Brain pericyte (primary cell): ENCODE measurements around the gene PTPN14.

Source experiments
- DNase-seq: peaks from one replicate; pipeline ENCODE4 v3.0.0-alpha.2; 2012; ENCODE audit warnings: low read depth, low spot score

PTPN14 gene

DNA sequence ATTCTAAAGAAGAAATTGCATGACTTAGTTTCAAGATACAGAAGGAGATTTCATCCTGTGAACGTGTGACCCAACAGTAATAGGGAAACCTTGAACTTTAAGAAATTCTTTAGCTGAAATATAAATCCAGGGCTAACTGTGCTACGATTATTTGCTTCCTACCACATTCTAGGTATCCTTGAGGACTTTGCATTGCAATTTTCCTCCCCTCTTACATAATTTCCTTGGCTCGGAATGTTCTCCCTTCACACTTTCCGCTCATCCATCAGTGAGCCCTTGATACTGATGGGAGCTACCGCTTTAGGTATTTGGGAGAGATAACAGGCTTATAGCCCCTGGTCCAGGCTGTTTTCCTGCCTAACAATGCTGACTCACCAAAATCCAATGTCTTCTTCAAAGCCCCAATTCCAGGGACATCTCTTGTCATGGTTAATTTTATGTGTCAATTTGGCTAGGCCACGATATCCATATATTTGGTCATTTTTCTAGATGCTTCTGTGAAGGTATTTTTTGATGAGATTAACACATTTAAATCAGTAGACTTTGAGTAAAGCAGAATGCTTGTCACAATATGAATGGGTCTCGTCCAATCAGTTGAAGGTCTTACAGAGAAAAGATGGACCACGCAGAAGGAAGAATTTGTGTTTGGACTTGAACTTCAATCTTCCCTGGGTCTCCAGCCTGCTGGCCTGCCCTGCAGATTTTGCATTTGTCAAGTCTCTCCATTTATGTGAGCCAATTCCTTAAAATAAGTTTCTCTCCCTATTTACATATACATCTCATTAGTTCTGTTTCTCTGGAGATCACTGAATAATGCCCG lies 121.2 kb downstream of the PTPN14 start:
- no peak for DNase-seq

DNA sequence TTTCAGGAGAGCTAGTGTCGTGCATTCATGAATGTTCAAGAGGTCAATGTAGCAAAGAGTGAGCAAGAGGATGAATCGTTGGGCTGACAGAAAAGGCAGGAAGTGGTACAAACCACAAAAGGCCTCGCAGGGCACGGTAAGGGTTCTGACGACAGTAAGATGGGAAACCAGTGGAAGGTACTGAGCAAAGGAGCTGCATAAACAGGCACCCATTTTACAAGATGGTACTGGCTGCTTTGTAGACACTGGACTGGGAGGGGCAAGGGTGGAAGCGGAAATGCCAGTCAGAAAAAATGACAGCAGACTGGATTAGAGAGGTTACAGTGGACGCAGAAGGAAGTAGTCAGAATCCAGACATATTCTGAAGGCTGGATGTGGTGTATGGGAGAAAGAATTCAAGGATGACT lies 123.5 kb downstream of the PTPN14 start:
- peak; percentile 63 for DNase-seq

DNA sequence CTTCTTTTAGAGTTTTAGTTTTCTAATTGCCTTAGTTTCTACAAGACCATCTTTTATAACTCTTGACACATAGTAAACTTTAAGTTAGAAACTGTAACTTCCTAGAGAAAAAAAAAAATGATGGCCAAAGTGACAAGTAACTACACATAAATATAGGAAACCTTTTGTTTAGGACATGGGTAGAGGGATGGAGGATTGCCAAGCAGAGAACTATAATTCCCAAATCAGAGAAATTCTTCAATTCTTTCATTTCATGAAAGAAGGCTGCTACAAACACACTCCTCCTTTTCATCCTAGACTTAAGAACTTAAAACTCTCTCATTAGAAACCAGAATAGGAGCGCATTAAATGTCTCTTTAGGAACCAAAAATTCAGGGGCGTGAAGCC lies 125.0 kb downstream of the PTPN14 start:
- DNase-seq: no peak

- DNase-seq: no peak
Observed at GRCh38 chr1:214425716-214426425, 125.5 kb downstream of the PTPN14 start.

DNA sequence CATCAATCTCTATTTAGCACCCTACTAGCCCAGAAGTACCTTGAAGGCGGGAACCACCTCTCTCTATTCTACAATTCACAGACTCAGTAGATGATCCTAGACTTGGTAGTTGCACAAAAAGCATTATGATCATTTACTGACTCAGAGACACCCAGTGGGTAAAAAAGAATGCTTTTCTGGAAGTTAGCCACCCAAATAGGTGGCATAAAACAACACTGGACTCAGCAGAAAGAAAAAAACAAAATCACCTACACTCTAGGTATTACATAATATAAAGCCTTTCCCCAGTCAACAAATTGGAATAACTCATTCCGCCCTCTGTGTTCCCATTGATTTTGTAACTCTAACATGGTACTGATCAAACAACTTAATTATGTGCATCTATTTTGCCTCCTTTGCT lies 126.3 kb downstream of the PTPN14 start:
- DNase-seq: no peak

- DNase-seq: no peak
Observed at GRCh38 chr1:214423045-214423444, 128.4 kb downstream of the PTPN14 start.

- DNase-seq: no peak
Observed at GRCh38 chr1:214422137-214422671, 129.2 kb downstream of the PTPN14 start.

- no peak for DNase-seq
Observed at GRCh38 chr1:214420833-214421232, 130.6 kb downstream of the PTPN14 start.

DNA sequence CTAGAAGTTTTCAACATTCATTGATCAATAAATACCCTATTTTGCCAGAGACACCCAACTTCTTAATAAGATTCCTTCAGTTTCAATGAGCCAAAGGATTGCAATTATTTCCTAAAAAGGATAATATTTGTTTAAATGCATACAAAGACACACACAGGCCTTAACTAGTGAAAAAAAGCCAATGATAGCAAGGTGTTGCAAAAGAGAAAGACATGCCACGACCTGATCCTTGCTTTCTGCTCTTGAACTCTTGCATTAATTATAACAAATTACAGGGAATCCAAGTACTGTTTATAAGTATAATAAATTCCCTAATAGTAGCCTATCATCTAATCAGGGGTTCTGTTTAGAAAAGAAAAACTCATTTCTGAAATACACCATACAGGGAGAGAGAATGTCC lies 131.1 kb downstream of the PTPN14 start:
- DNase-seq: no peak

- DNase-seq: no peak
Observed at GRCh38 chr1:214419650-214420049, 131.8 kb downstream of the PTPN14 start.

DNA sequence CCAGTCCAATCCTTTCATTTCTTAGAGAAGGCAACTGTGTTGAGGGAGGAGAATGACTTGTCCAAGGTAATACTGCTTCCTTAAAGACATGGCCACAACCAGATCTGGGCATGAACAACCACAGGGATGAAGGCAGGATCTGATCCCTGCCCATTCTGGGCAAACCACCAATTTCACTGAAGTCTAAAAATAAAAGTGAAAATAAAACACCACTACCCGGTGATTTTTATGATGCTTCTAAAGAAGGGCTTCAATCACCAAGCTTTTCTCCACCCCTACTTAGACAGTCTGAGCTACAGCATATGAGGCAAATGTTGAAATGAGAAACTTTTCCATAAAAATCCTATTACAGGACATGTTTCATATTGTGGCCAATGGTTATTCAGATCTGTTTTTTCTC lies 133.0 kb downstream of the PTPN14 start:
- no peak for DNase-seq

- no peak for DNase-seq
Observed at GRCh38 chr1:214417545-214418210, 133.7 kb downstream of the PTPN14 start.

DNA sequence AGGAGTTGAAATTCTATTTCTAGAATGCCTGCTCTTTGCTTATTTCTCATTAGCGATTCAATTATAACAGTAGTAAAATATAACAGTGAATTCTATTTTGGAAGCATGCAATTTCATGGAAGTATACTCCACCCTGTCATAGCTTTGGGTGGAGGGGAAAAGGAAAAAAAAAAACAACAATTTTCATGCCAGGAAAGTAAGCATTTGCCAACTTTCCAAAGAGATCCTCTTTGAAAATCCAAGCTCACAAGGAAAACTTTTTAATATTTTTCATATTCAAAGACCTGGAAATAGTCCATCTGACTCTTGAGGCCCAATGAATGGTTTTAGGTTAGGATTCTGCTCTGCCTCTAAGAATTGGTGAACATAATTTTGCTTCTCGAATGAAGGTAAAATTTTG lies 134.5 kb downstream of the PTPN14 start:
- DNase-seq: no peak

GRCh38 chr1:214416417-214416816 lies 135.0 kb downstream of the PTPN14 start:
- no peak for DNase-seq

DNA sequence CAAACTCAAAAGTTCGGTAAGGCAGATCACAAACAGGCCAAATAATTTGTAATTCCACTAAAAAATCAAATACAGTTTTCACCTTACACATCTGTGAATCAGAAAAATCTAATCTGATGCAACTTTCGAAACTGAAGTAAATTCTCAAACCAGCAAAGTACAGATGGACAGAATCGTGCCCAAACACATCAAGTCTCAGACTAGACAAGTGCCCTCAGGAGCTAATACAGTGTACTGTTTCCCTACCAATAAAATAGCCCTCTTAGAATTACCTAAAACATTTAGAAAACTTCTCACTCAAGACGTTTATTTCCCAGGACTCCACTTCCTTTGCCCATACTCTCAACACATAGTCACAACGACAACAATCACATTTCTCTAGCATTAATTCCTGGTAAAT lies 136.3 kb downstream of the PTPN14 start:
- DNase-seq: no peak

DNA sequence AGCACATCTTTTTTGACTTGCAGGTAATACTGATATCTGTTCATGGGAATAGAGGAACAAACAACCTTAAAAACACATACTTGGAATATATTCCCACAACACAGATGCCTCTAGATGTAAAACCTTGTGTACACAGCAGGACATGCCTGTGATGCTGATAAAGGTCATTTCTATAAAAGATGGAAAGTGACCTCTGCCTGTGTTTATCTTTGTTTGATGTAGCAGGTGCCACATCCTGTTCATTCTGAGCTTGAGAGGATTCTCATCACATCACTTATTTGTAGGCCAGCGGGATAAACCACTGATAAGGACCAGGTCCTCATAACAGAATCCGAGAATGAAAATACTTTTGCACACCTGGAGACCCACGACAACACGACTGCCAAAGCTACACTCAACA lies 136.7 kb downstream of the PTPN14 start:
- DNase-seq: no peak

DNA sequence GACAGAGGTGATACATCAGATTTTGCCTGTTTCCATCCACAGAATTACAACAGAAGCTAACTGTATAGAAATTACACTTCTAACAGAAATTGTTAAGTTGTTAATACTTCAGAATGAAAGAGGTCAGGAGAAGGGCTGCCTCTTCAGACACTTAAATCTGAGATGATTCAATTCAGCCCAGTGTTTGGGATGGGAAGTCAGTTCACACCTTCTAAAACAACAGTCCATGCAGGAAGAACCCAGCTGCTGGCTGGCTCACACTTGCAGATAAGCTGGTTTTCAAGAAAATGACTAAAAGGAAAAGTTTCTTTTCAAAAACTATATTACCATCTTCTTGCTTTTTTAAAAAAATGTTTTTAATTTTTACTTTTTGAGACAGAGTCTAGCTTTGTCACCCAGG lies 138.1 kb downstream of the PTPN14 start:
- no peak for DNase-seq

GRCh38 chr1:214404571-214405213 lies 146.7 kb downstream of the PTPN14 start:
- no peak for DNase-seq

- DNase-seq: no peak
Observed at GRCh38 chr1:214404154-214404553, 147.2 kb downstream of the PTPN14 start.

DNA sequence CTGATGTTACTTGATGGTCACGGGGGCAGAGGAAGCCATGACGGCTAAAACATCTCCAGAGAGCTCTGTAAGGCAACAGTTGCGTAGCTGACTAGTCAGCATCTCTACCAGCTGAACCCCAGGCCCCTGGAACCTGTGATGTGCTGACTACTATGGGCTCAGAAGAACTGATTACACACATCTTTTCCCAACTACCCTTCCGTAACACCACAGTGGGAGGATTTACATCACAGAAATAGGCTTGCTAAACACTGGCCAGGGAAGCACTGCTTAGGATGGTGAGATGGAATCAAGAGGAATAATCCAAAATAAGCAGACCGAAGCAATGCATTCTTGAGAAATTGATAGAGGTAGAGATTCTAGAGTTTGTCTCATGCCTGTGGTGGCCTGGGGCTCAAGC lies 148.0 kb downstream of the PTPN14 start:
- no peak for DNase-seq

DNA sequence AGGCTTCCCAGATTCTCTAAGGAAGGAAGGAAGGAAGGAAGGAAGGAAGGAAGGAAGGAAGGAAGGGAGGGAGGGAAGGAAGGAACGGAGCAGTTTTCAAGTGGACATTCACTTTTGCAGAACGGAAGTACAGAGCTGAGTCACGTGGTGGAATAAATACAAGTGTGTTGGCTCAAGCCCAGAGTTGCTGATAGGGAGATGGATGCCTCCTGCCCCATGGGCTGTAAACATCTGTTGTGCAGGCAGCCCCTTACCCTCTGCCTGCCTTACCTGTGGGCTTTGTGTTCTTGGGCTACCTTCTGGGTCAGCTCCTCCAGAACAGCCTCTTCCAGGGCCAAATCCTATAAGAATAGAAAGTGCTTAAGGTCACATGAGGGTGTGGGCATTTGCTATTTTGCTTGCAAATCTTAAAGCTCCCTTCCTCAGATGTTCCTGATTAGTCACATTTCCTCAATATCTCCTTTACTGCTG lies 148.8 kb downstream of the PTPN14 start:
- no peak for DNase-seq

GRCh38 chr1:214401666-214402065 lies 149.7 kb downstream of the PTPN14 start:
- DNase-seq: no peak
